CD4-positive, alpha-beta T cell treated with Interleukin-15 for 4 hours (primary cell): Measurements from ENCODE around the gene NEK6.

Source experiments
- DNase-seq: peaks from one replicate; pipeline ENCODE4 v3.0.0-alpha.2; 2020; ENCODE audit warnings: low spot score

Gene NEK6

GRCh38 chr9:124279531-124280175 lies 21.9 kb downstream of the NEK6 start:
- DNase-seq: no peak

GRCh38 chr9:124280176-124280691 lies 22.5 kb downstream of the NEK6 start:
- no peak for DNase-seq

- DNase-seq: no peak
These were observed 24.2 kb downstream of the NEK6 start for GRCh38 chr9:124281931-124282371.

GRCh38 chr9:124282442-124283227 lies 24.9 kb downstream of the NEK6 start:
- DNase-seq: no peak

- DNase-seq: no peak
These were observed 25.6 kb downstream of the NEK6 start for GRCh38 chr9:124283228-124283814.

- no peak for DNase-seq
These were observed 26.6 kb downstream of the NEK6 start for GRCh38 chr9:124284237-124284831.

- no peak for DNase-seq
These were observed 27.2 kb downstream of the NEK6 start for GRCh38 chr9:124284940-124285441.

GRCh38 chr9:124285490-124285889 lies 27.7 kb downstream of the NEK6 start:
- DNase-seq: no peak

- peak; percentile 33 for DNase-seq
These were observed 28.1 kb downstream of the NEK6 start for GRCh38 chr9:124285903-124286291.

GRCh38 chr9:124286292-124286931 lies 28.7 kb downstream of the NEK6 start:
- peak; percentile 68 for DNase-seq

GRCh38 chr9:124290053-124290591 lies 32.4 kb downstream of the NEK6 start:
- no peak for DNase-seq

GRCh38 chr9:124290743-124291554 lies 33.2 kb downstream of the NEK6 start:
- DNase-seq: no peak

- peak; percentile 2 for DNase-seq
These were observed 34.1 kb downstream of the NEK6 start for GRCh38 chr9:124291801-124292396.

- no peak for DNase-seq
These were observed 35.2 kb downstream of the NEK6 start for GRCh38 chr9:124292696-124293593.

GRCh38 chr9:124293718-124294506 lies 36.2 kb downstream of the NEK6 start:
- no peak for DNase-seq

GRCh38 chr9:124295159-124295794 lies 37.5 kb downstream of the NEK6 start:
- no peak for DNase-seq

- no peak for DNase-seq
These were observed 38.3 kb downstream of the NEK6 start for GRCh38 chr9:124296094-124296493.
